Measurements from ENCODE around the gene ATF7.
"Not testable (repeated sequence)": the region's sequence is repeated elsewhere in the genome, so short reads cannot be mapped to it uniquely, and the experiment has no call there.

The ATF7 gene

DNA sequence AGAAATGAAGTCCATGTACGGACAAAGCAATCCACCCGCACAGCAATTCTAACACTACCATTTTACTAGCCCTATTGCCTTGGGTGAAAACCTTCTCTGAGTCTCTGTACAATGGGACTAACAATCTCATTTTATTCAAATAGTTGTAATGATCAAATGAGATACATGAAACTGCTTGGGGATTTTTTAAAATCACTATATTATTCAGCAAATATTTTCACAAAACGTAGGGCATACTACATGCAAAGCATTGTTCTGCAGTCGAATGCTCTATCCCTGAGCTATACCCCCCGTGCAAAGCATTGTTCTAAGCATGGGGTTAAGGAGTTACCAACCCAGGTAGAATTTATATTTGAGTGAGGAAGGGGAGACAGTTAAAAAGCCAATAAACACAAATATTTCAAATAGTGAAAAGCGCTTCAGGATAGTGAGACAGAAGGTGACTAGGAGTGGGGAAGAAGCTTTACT lies 554 bp upstream of the ATF7 start:
- DNase-seq, result no peak

DNA sequence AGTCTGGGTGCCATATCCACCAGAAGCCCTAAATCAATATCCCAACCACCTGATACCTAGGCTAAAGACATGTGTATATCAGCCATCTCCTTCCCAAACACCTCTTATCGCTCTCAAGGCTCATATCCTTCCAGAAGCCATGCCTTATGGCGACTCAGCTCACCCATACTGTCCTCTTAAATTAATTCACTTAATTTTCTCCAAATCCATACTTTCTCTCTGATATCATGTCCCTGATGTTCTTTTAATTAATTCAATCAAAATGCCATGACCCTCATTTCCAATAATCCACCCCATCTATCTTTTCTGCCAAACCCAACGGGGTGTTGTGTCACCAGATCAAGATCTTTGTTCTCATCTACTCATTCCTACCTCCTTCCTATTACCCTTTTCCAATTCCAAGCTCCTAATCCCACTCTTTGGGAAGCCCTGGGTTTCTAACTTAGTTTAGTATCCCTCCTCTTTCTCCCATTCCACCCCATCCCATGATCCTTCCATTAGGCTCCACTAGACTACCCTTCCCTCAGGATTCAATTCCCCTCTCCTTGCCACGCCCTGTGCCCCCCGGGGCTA lies 723 bp downstream of the ATF7 start:
- no peak for DNase-seq

- DNase-seq, result no peak
Measured at GRCh38 chr12:53624956-53625355, 1.2 kb downstream of the ATF7 start.

GRCh38 chr12:53624458-53624857 lies 1.7 kb downstream of the ATF7 start:
- DNase-seq, result no peak

GRCh38 chr12:53623548-53624385 lies 2.4 kb downstream of the ATF7 start:
- peak; percentile 78 for DNase-seq

- DNase-seq, result no peak
Measured at GRCh38 chr12:53622724-53623123, 3.5 kb downstream of the ATF7 start.

- DNase-seq, result no peak
Measured at GRCh38 chr12:53618275-53618674, 7.9 kb downstream of the ATF7 start.

DNA sequence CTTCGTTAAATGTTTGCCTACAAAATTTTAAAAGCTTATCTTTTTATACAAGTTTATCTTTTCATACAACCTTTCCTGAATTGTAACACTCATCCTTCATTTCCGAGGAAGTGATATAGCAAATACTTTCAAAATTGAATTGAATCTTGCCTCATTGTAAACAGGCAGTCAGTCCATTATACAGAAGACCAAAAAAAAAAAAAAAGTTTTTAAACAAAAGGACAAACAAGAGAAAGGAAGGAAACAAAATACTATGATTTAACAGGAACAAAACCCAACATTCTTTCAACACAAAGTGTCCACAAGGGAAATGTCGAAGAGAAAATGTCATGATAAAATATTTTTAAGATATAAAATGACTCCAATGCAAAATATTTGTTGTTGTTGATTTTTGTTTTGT lies 8.5 kb downstream of the ATF7 start:
- DNase-seq, result no peak

DNA sequence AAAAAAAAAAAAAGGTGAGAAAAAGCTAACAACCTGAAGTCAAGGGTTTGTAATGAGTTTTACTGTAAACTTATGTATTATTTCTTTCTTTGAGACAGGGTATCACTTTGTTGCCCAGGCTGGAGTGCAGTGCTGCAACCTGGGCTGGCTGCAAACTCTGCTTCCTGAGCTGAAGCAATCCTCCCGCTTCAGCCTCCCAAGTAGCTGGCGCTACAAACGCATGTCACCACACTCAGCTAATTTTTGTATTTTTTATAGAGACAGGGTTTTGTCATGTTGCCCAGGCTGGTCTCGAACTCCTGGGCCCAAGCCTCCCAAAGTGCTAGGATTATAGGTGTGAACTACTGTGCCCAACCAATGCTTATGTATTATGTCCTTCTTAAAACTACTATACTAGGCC lies 9.2 kb downstream of the ATF7 start:
- DNase-seq, result no peak

- no peak for DNase-seq
Measured at GRCh38 chr12:53613821-53614220, 12.4 kb downstream of the ATF7 start.

DNA sequence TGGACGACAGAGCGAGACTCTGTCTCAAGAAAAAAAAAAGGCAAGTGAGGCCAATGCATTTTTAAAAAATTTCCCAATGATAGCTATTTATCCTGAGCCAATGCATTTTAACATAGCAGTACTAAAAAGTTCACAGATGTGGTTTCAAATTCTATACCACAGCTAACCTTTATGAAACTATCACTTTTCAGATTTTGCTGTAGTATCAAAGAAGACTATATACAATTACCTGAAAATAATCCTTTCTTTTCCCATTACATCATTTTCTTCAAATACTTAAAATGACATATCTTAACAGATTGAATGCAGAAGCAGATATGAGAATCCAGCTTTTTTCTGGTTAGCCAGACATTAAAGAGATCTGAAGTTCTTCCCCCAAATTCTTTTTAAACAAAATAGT lies 13.2 kb downstream of the ATF7 start:
- no peak for DNase-seq

- DNase-seq, result no peak
Measured at GRCh38 chr12:53611304-53611703, 14.9 kb downstream of the ATF7 start.

DNA sequence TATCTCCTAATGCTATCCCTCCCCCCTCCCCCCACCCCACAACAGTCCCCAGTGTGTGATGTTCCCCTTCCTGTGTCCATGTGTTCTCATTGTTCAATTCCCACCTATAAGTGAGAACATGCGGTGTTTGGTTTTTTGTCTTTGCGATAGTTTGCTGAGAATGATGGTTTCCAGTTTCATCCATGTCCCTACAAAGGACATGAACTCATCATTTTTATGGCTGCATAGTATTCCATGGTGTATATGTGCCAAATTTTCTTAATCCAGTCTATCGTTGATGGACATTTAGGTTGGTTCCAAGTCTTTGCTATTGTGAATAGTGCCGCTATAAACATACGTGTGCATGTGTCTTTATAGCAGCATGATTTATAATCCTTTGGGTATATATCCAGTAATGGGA lies 19.5 kb downstream of the ATF7 start:
- not testable (repeated sequence) for DNase-seq

DNA sequence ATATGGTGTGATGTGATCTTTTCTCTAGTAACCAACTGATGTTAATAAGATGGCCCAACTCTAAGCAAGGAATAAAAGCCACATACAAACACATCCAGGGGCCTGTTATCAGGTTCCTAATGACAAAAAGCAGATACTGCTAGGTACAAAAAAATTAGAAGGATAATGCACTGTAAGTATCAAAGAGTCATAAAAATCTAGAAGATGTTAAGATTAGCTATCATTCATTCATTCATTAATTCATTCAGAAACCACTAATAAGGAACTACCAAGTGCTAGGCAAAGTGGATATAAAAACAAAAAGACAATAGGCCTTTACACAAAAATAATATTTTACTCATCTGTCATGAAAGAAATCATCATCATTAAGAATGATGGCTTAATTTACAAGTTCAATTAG lies 21.6 kb downstream of the ATF7 start:
- no peak for DNase-seq

DNA sequence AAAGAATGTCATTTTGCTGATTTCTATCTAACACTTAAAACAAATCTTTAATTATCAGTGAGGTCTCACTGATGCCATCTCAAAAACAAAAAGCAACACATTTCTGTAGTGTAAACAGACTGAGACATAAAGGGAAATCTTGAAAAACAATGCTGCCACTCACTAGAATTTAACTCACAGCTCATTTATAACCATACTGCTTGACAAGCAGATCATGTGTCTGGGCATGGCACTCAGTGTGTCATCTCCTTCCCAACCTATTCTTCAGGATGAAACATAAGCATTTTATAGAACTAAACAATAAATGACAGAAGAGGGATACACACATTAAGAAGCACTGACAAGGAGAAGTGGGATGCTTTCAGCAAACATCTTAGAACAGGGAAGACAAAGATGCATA lies 22.4 kb downstream of the ATF7 start:
- peak; percentile 10 for DNase-seq

DNA sequence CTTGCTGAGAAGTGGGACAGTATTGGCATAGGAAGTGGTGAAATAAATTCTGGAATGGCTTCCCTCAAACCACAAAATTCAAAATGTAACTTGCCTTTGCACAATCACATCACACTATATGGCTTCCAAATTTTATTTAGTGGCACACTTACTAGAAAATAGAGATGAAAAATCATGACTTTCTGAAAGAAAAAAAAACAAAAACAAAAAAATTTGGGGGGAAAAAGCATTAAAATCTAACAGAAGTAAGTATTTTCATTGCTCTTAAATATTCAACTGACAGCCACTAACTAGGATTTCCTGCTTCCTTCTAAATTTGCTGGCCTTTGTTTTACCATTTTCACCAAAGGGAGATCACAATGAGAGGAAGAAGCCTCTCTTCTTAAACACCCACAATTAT lies 23.0 kb downstream of the ATF7 start:
- no peak for DNase-seq

- no peak for DNase-seq
Measured at GRCh38 chr12:53602176-53602864, 23.9 kb downstream of the ATF7 start.

DNA sequence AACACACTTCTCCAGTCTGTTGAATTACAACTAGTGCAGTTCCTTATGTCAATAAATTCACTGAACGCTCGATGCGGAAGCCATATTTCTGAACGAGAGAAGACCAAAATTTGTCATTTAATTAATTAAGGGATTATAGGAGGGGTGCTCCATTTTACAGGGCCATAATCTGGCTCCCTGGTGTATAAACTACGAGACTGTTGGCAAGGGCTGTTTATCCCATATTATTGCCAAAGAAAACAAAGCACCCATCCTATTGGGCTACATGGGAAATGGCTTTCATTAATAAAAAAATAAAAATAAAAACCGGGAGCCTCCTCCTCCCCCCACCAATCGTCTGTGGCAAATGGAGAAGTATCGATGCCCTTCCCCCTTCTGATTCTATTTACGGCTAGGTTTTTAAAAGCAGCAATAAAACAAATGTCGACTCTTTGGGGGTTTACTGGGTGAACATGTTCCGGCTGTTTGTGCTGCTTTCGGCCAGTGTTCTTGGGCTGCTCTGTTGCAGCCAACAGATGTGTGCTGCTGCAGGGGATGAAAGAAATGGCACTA lies 24.8 kb downstream of the ATF7 start:
- no peak for DNase-seq

DNA sequence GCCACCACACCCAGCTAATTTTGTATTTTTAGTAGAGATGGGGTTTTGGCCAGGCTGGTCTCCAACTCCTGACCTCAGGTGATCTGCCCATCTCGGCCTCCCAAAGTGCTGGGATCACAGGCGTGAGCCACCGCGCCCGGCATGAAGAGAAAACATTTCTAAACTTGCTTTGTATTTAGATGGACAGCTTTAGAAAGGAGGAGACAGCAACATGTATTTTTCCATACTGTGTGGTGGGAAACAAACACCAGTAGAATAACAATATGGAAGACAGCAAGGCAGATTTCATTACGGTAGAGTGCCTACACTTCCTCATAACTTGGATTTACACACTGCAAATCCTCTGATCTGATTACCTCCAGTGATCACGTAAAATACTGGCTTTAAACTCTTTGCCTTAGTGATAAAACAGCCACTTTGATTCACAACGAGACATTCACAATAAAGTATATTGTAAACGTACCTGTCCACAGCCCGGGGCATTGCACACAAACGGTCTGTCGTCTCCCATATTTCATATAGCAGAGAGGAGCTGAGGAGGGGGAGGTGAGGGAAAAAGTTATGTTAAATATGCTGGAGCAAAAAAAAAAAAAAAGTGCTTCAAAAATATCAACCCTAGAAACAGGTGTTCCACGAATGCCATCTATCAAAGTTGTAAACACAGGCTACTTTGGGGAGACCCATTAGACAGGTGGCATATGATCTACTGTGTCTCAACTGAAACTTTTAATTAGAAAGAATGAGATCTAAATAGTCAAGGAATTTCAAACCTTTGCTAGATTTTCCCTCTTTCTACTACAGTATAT lies 25.5 kb downstream of the ATF7 start:
- no peak for DNase-seq

DNA sequence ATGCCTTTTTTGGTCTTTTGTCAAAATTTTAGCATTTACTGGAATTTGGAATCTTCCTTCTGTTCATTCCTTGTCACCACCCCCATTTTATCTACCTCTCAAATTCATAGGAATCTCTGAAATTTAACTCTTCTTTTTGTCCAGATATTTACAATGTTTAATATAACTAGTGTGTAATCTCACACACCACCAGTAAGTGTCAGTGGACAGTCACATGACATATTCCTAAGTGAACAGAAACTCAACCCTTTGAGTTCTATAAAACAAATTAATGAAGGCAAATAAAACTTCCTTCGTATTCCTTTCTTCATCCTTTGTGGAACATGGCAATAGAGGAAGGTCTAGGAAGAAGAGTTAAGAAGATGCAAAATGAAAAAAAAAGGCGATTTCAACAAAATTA lies 26.6 kb downstream of the ATF7 start:
- DNase-seq, result no peak

DNA sequence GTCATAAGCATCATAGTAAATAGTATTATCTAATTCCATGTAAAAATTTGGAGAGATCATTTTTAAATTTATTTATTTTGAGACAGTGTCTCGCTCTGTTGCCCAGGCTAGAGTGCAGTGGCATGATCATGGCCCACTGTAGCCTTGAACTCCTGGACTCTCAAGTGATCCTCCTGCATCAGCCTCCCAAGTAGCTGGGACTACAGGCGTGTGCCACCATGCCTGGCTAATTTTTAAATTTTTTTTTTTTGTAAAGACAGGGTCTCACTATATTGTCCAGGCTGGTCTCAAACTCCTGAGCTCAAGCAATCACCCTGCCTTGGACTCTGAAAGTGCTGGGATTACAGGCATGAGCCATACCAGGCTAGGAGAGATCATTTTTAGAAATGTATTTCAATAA lies 27.2 kb downstream of the ATF7 start:
- not testable (repeated sequence) for DNase-seq

DNA sequence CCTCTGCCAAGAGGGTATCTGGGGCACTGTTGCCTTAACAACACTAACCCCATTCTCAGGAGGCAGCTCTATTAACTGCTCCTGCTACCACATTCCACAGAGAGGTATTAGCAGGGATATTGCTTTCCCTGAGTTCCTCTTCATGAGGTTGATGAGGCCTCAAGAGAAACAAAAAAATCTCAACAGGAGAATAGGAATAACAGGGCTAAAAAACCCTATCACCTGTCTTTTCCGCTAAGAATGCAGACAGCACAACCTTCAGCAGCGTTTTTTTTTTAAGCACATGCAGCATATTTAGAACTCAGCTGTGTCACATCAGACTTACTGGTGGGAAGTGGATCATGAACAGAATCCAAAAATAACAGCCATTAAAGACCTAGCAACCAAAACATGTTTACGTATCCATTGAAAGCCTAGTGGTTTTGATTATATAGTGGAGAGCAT lies 29.2 kb downstream of the ATF7 start:
- no peak for DNase-seq

Measured in NCI-H446 treated with DMSO at 0.1 percent for 48 hours (cell line).